HG02763 (cell line): Measurements from ENCODE around the gene DLEC1.

Source experiments
- ATAC-seq: cut with Tn5 transposase; IDR thresholded peaks from one replicate; pipeline ENCODE4 v1.9.1; 2021; ENCODE audit warnings: mild to moderate bottlenecking, moderate library complexity; ENCODE audit not compliant: unreplicated experiment

Gene DLEC1

GRCh38 chr3:38039101-38039898, at the start of gene DLEC1:
Gene DLEC1, plus strand, starts transcription at chr3:38039208. Its CDS starts 18 bp downstream, at chr3:38039226.
- peak; percentile 71 for ATAC-seq

- ATAC-seq = no peak
These were observed 49.1 kb upstream of the DLEC1 start for GRCh38 chr3:37989821-37990480.

GRCh38 chr3:37990527-37990926, 48.5 kb upstream of the DLEC1 start, which contains the start of gene VILL:
Gene VILL, plus strand, starts transcription at chr3:37990786. Its CDS starts 2,887 bp downstream, at chr3:37993673.
- ATAC-seq = no peak

GRCh38 chr3:37991109-37991508, 47.9 kb upstream of the DLEC1 start:
- ATAC-seq = no peak

- ATAC-seq = no peak
These were observed 47.2 kb upstream of the DLEC1 start for GRCh38 chr3:37991823-37992222.

- no peak for ATAC-seq
These were observed 46.5 kb upstream of the DLEC1 start for GRCh38 chr3:37992271-37993066.

GRCh38 chr3:37993067-37993455, 45.9 kb upstream of the DLEC1 start:
- ATAC-seq = no peak

- ATAC-seq = no peak
These were observed 45.6 kb upstream of the DLEC1 start for GRCh38 chr3:37993460-37993819.

GRCh38 chr3:37993820-37994638, 45.0 kb upstream of the DLEC1 start:
- peak; percentile 48 for ATAC-seq

GRCh38 chr3:37994639-37994972, 44.4 kb upstream of the DLEC1 start:
- ATAC-seq = no peak

GRCh38 chr3:37995652-37996641, 43.1 kb upstream of the DLEC1 start:
- ATAC-seq = no peak

GRCh38 chr3:37996785-37997301, 42.2 kb upstream of the DLEC1 start:
- peak; percentile 52 for ATAC-seq

GRCh38 chr3:37997342-37997741, 41.7 kb upstream of the DLEC1 start:
- ATAC-seq = no peak

- ATAC-seq = no peak
These were observed 41.1 kb upstream of the DLEC1 start for GRCh38 chr3:37997791-37998370.

GRCh38 chr3:37999836-38000235, 39.2 kb upstream of the DLEC1 start:
- ATAC-seq = no peak

- ATAC-seq = no peak
These were observed 38.6 kb upstream of the DLEC1 start for GRCh38 chr3:38000242-38000916.

GRCh38 chr3:38000965-38001455, 38.0 kb upstream of the DLEC1 start:
- ATAC-seq = no peak

GRCh38 chr3:38001456-38002081, 37.4 kb upstream of the DLEC1 start:
- no peak for ATAC-seq
